ENCODE data around the gene GNRHR.
"Not testable (repeated sequence)": the region's sequence is repeated elsewhere in the genome, so short reads cannot be mapped to it uniquely, and the experiment has no call there.

GNRHR gene

DNA sequence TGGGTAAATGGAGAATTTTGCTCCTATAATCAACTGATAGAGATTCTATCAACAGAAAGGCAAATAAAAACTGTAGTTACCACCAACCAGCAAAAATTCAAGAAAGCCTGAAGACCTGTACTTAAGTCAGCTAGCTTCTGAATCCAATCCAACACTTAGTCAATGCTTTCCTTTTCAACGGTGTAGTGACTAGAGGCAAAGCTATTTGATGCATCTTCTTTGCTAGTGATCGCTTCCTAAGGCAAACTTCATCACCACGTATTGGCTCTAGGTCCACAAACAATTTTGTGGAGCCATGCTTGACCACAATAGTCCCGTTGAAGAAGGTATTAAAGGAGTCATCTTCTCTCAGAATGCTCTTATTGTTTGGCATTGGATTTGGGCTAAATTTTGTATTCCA, 28.2 kb downstream of the GNRHR start:
- no peak for DNase-seq

DNA sequence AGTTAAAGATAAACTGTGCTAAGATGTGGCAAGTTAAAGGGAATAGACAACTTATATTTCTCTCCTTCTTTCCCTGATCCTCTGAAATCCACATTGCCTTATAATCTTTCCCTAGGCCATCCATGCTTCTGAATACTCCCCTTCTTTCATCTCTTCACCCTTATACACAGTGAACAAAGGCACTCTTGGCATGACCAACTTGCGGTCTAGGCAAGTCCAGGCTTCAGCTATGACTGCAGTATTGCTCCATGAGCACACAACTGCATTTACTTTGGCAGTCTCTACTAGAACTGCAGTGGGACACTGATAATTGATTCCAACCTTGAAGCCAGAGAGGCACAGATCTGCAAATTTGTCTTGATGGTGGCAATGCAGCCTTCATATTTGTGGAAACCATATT, 29.1 kb downstream of the GNRHR start:
- no peak for DNase-seq

DNA sequence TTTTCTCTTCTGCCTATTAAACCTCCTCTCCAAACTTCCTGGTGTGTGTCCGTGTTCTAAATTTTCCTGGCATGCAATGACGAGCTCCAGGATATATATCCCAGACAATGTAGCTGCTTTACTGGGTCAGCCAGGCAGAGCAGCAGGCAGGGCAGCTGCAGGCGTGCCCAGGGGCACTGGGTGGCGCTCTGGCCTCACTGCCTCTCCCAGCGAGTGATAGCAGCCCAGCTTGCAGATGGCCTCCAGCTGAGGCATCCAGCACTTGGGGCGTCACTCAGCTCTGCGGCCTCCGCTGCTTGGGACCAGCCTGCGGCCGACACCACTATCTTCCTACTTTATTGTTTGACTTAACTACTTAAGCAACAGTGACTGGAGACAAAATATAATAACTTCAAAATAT, 30.2 kb downstream of the GNRHR start:
- no peak for DNase-seq

DNA sequence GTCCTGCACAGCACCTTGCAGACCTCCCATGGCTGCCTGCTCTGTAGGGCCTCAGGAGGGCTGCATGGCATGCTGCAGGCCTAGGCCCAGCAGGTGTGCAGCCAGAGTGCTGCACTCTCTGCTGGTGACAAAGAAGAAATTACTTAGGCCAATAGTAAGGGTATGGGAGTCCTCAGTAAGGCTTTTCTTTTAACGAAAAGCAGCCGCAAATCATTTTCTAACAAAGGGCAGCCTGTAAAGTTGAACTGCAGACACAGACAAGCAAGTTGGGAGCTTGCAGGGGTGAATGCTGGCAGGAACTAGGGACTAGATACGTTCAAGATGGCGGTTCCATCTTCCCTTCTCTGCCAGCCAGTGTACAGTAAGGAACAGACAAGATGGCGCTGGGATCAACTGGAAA, 30.8 kb downstream of the GNRHR start:
- DNase-seq = no peak

DNA sequence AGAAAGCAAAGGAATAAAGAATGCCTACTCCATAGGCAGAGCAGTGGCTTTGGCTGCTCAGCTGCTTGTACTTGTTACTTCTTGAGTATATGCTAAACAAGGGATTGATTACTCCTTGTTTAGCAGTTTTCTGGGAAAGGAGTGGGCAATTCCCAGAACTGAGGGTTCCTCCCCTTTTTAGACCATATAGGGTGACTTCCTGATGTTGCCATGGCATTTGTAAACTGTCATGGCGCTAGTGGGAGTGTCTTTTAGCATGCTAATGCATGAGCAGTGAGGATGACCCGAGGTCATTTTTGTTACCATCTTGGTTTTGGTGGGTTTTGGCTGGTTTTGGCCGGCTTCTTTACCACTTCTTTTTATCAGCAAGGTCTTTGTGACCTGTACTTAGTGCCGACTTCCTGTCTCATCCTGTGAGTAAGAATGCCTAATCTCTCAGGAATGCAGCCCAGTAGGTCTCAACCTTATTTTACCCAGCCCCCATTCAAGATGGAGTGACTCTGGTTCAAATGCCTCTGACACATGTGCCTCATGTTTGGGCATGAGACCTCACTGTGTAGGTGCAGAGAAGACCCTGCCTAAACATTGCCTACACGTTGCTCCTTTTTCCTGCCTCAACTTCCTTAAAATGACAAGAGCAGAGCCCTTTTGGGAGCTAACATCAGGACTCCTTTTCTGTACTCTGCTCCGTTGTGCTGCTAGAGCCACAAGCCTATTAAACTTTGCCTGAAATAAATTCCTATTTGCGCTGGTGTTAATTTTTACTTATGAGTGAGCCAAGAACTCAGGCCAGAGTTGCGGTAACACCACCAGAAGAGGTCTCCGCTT, 32.2 kb downstream of the GNRHR start:
- DNase-seq = no peak

DNA sequence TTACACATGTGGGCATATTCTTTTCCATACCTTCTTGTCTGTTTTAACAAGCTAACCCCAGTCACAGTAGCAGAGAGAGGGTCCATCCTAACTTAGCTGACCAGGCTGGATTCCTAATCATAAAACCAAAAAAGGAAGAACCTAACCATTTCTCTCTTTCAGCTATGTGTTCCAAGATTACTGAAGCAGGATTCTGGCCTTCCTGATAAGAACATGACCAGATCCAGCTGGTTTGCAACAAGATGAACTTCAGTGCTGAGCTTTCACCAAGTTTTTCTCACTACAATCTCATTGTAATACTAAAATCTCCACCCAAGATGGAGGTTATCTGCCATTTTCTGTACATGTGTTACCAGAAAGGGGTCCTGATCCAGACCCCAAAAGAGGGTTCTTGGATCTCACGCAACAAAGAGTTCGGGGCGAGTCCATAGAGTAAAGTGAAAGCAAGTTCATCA, 32.8 kb downstream of the GNRHR start:
- DNase-seq = no peak

DNA sequence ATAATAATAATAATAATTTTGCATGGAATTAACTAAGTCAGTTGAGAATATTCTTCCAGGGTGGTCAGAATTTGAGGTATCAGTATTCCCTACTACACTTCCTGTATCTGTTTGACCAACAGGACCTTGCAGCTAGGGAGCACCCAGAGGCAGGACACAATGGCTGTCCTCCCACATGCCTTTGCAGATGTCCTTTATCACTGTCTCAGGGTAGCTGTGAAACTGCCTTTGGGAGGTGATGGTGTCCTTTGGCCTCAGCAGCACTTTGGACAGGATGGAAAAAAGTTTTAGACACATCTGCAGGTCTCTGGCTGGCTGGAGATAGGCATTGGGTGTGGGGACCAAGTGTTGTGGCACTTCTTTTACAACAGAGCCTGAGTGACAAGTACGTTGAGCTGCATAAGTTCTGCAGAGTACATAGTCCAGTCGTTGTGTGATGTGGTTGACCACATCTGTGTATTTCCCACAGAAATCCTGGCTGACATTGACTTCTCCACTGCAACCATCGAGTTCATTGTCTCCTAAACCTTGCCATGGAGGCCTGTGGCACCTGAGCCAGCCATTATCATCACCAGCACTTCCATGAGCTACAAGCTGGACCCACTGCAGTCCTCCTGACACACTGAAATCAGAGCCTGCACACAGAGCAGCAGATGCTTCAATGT, 34.1 kb downstream of the GNRHR start:
- DNase-seq = no peak

DNA sequence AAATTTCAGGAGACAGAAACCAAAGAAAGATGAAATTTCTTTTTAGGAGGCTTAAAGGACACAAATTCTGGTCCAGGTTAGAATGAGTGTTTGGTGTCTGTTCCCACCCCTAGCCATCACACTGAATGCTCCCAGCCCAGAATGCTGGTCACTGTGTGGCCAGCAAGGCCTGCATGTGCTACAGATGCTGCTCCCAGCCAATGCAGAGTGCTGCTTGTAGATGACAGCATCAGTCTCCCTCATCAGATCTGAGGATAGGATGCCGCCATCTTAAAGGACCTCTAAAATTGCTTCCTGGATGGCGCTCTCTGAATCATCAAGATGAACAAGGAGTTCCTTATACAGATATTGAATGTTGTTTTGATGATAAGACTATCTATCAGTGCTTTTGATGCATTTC, 35.3 kb downstream of the GNRHR start:
- DNase-seq = no peak

DNA sequence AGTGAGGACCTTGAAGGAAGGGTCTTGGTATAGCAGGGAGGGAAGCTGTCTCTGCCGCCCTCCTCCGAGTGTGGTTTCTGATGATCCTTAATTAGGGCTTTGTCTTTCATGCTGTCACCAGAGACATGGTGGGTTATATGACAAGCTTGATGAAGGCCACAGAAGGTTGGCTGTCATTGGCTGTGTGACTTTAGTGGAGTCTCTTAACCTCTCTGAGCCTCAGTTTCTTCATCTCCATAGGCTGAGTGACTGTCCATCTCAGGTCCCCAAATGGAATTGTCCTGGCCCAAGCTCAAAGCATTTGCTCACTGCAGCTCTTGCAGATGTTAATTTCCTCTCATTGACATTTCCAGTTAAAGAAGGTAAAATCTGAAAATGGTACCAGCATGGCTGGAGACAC, 36.6 kb downstream of the GNRHR start:
- no peak for DNase-seq

DNA sequence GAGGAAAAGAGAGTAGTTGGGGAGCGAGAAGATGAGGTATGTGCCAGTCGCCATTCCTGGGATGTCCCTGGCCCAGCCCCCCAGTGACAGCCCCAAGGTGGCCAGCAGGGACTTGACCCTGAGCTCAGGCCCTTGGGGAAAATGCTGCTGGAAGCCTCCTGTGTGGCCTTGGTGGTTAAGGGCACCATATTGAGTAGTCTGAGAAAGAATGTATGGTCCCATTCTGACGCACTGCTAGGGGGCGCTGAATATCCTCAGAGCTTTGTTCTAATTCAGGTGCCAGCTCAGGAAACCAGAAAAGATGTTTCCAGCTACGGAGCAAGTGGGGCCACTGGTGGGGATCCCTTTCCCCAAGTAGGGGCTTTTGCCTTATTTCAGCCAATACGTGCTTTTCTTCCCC, 39.2 kb downstream of the GNRHR start:
- DNase-seq = no peak

DNA sequence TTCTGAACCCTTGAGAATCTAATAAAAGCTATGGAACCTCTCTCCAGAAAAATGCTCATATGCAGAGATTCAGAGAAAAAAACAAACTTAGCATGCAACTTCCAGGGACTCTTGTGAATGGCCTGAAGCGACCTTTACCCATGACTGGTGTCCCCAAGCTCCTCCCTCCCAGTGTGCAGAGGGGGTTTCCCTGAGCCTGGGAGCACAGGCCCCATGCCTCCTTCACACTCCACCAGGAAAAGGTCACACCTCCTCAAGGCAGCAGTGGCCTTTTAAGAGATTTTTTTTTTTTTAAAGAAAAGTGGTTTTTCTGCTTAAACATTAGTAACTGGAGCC, 40.0 kb downstream of the GNRHR start:
- DNase-seq = no peak

DNA sequence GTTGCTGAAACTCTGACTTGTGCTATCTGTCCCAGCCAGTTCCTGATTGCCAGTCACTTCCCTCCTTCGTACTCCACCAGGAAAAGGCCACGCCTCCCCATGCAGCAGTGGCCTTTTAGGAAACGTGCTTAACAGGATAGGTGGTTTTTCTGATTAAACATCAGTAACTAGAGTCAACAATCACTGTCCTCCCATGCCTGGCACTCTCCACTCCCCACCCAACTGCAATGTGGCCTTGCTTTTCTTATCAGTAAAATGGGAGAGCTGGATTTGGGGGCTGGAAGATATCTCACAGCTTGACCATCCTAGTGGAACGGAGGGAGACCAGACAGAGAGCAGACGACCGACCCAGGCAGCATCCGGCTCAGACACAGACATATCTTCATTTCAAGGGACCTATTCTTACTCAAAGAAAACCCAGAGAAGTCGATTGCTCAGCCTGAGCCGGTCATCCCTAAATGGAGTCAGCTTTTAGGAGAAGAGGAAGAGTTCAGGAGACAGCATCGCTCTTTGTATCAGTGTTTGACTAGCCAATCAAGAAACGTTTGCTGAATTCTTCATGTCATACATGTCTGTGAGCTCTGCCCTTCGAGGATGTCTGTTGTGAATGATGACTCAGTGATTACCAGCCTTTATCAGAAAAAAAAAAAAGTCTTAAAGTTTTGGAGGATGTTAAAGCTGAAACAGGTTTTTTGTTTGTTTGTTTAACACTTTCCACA, 40.5 kb downstream of the GNRHR start:
- no peak for DNase-seq

DNA sequence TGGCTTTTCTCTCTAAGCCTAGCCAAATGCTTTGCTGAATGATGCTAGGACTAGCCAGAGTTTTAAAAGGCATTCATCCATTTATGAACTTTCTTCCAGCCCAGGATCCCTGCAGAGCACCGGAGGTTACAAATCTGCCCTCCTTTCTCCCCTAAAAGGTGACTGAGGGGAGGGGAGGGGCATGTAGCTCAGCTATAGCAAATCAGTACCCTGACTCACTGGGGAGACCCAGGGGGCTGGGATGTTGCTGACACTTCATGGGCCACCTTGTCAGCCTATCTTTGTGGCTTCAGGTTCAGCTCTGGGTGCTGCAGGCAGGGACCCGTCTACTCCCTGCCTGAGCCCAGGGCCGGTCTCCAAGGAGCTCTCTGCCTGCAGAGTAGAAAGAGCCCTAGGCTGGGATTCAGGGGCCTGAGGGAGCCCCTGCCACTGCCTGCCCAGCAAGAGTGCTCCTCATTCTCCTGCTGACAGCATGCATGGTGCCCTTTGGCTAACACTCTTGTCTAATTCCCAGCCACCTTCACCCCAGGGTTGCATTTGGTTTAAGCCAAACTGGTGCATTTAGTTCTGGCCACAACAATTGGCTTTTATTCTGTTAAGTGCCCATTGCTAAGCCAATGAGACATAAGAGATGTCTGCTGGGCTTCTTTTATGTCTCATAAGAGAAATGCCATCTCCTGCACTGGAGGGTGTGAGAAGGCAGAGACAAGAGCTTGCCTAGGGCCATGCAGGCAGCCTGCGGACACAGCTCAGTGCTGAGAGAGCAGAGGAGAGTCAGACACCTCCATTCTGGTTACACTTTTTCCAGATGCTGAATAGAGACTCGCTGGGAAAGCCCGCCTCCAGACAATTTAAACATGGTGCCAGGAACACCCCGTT, 41.3 kb downstream of the GNRHR start:
- DNase-seq = no peak

DNA sequence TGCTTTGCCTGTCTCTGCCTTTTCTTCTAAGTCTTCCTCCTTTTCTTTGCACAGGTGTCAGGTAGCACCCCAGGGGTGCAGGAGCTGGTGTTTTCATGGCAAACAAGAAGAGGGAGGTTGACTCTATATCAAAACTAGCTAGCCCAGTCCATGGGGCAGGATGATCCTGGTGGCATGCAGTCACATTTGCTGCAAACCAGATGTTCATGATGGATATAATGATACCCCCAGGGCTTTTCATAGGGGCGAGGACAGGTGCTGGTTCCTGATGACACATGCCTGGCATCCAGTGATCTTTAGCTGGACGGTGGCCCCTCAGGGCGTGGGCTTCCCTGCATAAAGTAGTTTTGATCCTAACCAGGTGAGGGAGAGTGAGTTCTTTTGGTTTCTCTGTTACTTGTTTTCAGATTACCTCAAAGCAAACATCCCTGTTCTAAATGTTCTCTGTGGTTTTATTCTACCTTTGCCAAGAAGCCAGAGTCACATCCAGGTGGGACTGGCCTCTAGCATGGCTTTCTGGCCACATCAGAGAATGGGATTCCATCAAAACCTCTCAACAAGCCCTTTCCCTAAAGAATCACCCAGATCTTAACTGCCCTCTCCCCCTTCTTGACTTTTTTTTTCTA, 42.1 kb downstream of the GNRHR start:
- no peak for DNase-seq

DNA sequence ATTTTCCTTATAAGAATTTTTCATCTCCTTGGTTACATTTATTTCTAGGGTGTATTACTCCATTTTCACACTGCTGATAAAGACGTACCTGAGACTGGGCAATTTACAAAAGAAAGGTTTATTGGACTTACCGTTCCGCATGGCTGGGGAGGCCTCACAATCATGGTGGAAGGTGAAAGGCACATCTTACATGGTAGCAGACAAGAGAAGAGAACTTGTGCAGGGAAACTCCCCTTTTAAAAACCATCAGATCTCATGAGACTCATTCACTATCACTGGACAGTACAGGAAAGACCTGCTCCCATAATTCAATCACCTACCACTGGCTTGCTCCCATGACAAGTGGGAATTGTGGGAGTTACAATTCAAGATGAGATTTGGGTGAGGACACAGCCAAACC, 47.5 kb downstream of the GNRHR start:
- DNase-seq = not testable (repeated sequence)

DNA sequence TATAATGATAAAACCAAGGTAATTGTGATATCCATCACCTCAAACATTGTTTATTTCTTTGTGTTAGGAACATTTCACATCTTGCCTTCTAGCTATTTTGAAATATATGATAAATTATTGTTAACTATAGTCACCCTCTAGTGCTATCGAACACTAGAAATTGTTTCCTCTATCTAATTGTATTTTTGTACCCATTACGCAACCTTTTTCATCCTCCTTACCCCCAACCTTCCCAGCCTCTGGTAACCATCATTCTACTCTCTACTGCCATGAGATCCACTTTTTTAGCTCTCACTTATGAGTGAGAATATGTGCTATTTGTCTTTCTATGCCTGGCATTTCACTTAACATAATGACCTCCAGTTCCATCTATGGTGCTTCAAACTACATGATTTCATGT, 49.3 kb downstream of the GNRHR start:
- no peak for DNase-seq

DNA sequence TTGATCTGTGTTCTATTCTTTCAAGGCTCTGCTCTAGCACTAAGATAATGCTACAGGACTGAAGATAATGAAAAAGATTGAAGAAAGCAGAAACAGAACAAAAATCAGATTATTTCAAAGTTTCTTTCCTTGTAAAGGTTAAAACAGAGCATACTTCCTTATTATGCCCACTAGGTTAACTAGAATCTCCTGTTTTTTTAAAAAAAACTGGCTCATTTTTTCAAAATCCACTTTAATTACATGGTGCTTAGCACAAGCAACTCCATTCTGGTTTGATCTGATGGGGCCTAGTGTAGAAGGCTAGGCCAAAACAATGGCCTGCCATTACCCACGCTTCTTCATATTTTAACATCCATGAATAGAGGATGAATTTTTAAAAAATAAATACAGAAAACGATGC, 52.0 kb downstream of the GNRHR start:
- no peak for DNase-seq

DNA sequence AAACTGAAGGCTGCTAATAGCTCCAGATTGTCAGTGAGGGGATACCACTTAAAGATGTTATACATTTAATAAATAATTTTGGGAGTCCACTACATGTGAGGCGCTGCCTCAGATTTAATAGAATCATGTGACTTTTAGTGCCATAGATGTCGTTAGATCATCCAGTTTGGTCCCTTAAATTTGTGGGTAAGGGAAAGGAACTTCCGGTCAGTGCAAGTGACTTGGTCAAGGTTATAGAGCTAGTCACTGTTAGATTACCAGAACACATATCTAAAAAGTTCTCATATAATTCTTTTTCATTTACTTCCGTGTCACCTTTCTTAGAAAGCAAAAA, 52.7 kb downstream of the GNRHR start:
- DNase-seq = no peak

DNA sequence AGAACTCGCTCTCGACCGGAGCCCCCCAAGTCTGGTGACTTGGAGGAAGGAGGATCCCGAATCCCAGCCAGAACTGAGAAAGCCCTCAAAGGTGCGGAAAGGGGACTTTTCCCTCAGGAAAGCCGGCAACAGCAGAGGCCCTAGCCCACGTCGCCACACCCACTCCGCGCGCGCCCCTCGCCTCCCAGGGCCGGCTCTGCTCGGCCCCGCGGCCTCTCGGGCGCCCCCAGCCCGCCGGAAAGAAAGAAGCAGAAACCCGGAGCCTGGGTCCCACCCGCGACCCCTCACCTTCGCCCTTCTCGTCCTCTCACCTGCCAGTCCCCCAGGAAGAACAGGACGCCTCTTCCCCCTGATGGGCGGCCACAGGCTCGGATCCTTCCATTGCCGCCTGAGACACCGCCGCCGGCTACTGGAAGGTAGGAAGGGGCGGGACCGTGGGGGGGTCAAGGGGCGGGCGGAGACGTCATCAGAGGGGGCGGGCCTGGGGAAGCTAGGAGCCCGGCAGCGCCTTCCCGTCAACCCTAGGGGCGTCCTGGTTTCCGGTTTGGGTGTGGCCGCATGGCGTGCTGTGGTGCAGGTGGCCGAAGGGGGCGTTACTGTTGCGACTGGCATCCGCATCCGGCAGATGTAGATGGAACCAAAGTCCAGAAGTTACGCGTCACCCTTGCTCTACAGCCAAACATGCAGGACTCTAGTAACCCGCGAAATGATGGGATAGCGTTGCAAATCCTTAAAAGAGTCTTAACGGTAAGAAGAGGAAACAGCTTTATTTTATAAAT, 53.3 kb downstream of the GNRHR start, which contains the start of gene UBA6:
TSS of gene UBA6 (minus strand) at position 418 of the 779 bp plus-strand sequence. CDS start at position 382, 36 bp downstream.
- peak; percentile 97 for DNase-seq

DNA sequence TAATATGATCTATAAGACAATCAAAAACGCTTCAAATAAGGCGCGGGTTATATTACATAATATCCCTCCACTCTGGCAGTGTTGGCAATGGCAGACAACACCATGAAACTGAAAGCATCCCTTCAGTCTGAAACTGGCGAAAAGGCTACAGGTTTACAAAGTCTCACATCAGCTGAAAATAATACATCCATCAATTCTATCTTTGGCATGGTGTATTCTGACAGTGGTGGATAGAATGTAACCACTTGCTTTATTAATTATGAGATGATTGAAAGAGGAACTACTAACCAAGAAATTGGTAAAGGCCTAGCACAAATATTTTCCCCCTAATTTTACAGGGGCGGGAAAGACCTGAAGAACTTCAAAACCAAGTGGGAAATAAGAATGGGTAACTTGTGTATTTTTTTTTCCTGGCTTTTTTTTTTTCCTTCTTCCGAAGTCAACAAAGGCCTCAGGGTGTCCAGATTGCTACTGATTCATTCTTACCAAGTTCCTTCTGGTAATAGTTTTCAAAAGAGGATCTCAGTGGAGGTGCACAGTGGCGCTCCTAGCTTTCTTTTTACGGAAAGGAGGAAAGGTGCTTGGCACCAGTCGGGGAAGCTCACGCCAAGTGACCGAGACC, 54.0 kb downstream of the GNRHR start:
- DNase-seq = no peak

DNA sequence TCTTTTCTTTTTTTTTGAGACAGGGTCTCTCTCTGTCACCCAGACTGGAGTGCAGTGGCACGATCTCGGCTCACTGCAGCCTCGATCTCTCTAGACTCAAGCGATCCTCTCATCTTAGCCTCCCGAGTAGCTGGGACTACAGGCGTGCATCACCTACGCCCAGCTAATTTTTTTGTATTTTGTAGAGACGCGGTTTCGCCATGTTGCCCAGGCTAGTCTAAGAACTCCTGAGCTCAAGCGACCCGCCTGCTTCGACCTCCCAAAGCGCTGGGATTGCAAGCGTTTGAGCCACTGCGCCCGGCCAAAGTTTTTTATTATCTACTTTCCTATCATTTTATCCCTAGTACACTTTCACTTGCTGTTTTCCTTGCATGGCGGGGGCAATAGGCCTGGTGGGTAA, 54.6 kb downstream of the GNRHR start:
- DNase-seq = no peak

Measured in right forelimb (tissue), 1 donor.